Panc1 (cell line): ENCODE measurements around the gene SLC11A2.

Experiments
- CTCF ChIP-seq: fragments of 450-650 bp; IDR thresholded peaks from 2 replicates; pipeline ENCODE4 v1.5.1; 2017; ENCODE audit warnings: mild to moderate bottlenecking
- POLR2AphosphoS5 ChIP-seq: IDR thresholded peaks from 2 replicates; pipeline ENCODE4 v1.6.1; 2012; ENCODE audit warnings: mild to moderate bottlenecking, low read depth, low read length, moderate library complexity
- REST ChIP-seq, 2 experiments: IDR thresholded peaks; 2 replicates each; pipeline ENCODE4 v1.6.1; 2011 to 2012; ENCODE audit warnings: low read depth in 2 of 2, control low read depth in 1 of 2, low read length in 1 of 2, mild to moderate bottlenecking in 1 of 2, moderate library complexity in 1 of 2; ENCODE audit not compliant: insufficient read depth in 1 of 2
- SIN3A ChIP-seq: IDR thresholded peaks from 2 replicates; pipeline ENCODE4 v1.6.1; 2012; ENCODE audit warnings: low read depth, mild to moderate bottlenecking, low read length, moderate library complexity, borderline replicate concordance; ENCODE audit not compliant: insufficient read depth
- TCF7L2 ChIP-seq: IDR thresholded peaks from 2 replicates; pipeline ENCODE4 v1.6.1; 2011; ENCODE audit warnings: mild to moderate bottlenecking, low read depth, low read length, inconsistent platforms

- TF ChIP-seq CTCF = no peak
- TF ChIP-seq REST (IDR thresholded peaks at IDR 0.05; ENCODE audit: insufficient read depth in 1 of 2, low read depth in 2 of 2, low read length in 1 of 2) = no peak
- TF ChIP-seq POLR2AphosphoS5 = no peak
- TF ChIP-seq TCF7L2 = no peak
- no peak for TF ChIP-seq SIN3A
Measured at GRCh38 chr12:50984586-50985298, 41.4 kb downstream of the SLC11A2 start.
